ENCODE data around the gene PPFIA2.

PPFIA2 gene

GRCh38 chr12:81261508-81262207, 497.5 kb downstream of the PPFIA2 start:
- Histone ChIP-seq H3K27ac (ENCODE audit: insufficient read depth in 1 of 2, low read depth in 1 of 2, low read length in 2 of 2, poor library complexity in 1 of 2, severe bottlenecking in 2 of 2) (no peak overlapping the region), H3K4me1 (ENCODE audit: control extremely low read depth in 1 of 4, control insufficient read depth in 4 of 4, insufficient read depth in 4 of 4, low read length in 3 of 4) (no peaks in the 10 kb centered on the region), H3K27me3 (replicated peaks in 2 of 5; ENCODE audit: control insufficient read depth in 4 of 5, insufficient read depth in 5 of 5, low read length in 4 of 5) (no peaks in the 10 kb centered on the region), H3K4me3 (ENCODE audit: control insufficient read depth in 1 of 7, extremely low read depth in 1 of 7, insufficient read depth in 4 of 7, low read depth in 2 of 7, low read length in 6 of 7) (no peak overlapping the region), H3K36me3 (ENCODE audit: control insufficient read depth in 4 of 4, insufficient read depth in 4 of 4, low read length in 3 of 4) (no peaks in the 10 kb centered on the region), H3K9me3 (ENCODE audit: control extremely low read depth in 1 of 5, control insufficient read depth in 4 of 5, insufficient read depth in 2 of 5, low read depth in 1 of 5, low read length in 4 of 5) (no peaks in the 10 kb centered on the region)
- ChIA-PET CTCF (no interaction called here), POLR2A (no interaction called here)
- DNase-seq, result no peak
- WGBS (ENCODE audit: insufficient coverage), result 100% methylated on average over 1 of the region's 4 CpGs

- Histone ChIP-seq H3K27ac (ENCODE audit: insufficient read depth in 1 of 2, low read depth in 1 of 2, low read length in 2 of 2, poor library complexity in 1 of 2, severe bottlenecking in 2 of 2) (no peak overlapping the region), H3K36me3 (ENCODE audit: control insufficient read depth in 4 of 4, insufficient read depth in 4 of 4, low read length in 3 of 4) (no peaks in the 10 kb centered on the region), H3K27me3 (replicated peaks in 2 of 5; ENCODE audit: control insufficient read depth in 4 of 5, insufficient read depth in 5 of 5, low read length in 4 of 5) (no peaks in the 10 kb centered on the region), H3K4me3 (ENCODE audit: control insufficient read depth in 1 of 7, extremely low read depth in 1 of 7, insufficient read depth in 4 of 7, low read depth in 2 of 7, low read length in 6 of 7) (no peak overlapping the region), H3K9me3 (ENCODE audit: control extremely low read depth in 1 of 5, control insufficient read depth in 4 of 5, insufficient read depth in 2 of 5, low read depth in 1 of 5, low read length in 4 of 5) (no peaks in the 10 kb centered on the region), H3K4me1 (ENCODE audit: control extremely low read depth in 1 of 4, control insufficient read depth in 4 of 4, insufficient read depth in 4 of 4, low read length in 3 of 4) (no peaks in the 10 kb centered on the region)
- no peak for DNase-seq
- CTCF ChIA-PET, result no interaction called here
- WGBS (ENCODE audit: insufficient coverage), result 93% methylated on average over 3 of the region's 4 CpGs
- POLR2A ChIA-PET, result no interaction called here
Observed at GRCh38 chr12:81259360-81259759, 499.8 kb downstream of the PPFIA2 start.

GRCh38 chr12:81257947-81258551, 501.1 kb downstream of the PPFIA2 start:
- Histone ChIP-seq H3K4me3 (ENCODE audit: control insufficient read depth in 1 of 7, extremely low read depth in 1 of 7, insufficient read depth in 4 of 7, low read depth in 2 of 7, low read length in 6 of 7) (no peak overlapping the region), H3K4me1 (ENCODE audit: control extremely low read depth in 1 of 4, control insufficient read depth in 4 of 4, insufficient read depth in 4 of 4, low read length in 3 of 4) (no peaks in the 10 kb centered on the region), H3K36me3 (ENCODE audit: control insufficient read depth in 4 of 4, insufficient read depth in 4 of 4, low read length in 3 of 4) (no peaks in the 10 kb centered on the region), H3K9me3 (ENCODE audit: control extremely low read depth in 1 of 5, control insufficient read depth in 4 of 5, insufficient read depth in 2 of 5, low read depth in 1 of 5, low read length in 4 of 5) (no peaks in the 10 kb centered on the region), H3K27me3 (replicated peaks in 2 of 5; ENCODE audit: control insufficient read depth in 4 of 5, insufficient read depth in 5 of 5, low read length in 4 of 5) (no peaks in the 10 kb centered on the region), H3K27ac (ENCODE audit: insufficient read depth in 1 of 2, low read depth in 1 of 2, low read length in 2 of 2, poor library complexity in 1 of 2, severe bottlenecking in 2 of 2) (no peak overlapping the region)
- ChIA-PET CTCF (interaction anchor here (1.1 to 1.3 kb wide), 2 partner anchors 9 to 845 kb away, joined by 3 read pairs; no protein-coding TSS in a partner anchor), POLR2A (no interaction called here)
- peak; percentile 6 to 38 (median 37) for DNase-seq
- WGBS (ENCODE audit: insufficient coverage), result no CpG with 5 or more reads among the region's 4 CpGs

DNA sequence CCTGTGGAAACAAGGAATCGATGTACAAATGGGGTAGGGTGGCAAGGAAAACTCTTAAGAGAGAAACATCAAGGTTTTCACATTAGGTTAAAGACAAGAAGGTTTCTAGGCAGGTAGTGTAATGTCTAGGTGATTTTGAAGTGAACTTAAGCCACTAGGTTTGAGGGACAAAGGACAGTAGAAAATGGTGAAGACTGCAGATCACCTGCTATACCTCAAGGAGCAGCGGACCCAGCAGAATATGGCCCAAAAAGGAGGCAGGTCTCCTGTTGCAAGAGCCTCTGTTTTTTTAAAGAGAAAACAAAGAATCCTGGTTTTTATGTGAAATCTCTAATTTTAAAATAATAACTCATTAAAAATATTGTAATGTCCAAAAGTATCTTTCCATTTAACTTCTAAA, 503.2 kb downstream of the PPFIA2 start:
- ChIA-PET POLR2A (no interaction called here), CTCF (no interaction called here)

DNA sequence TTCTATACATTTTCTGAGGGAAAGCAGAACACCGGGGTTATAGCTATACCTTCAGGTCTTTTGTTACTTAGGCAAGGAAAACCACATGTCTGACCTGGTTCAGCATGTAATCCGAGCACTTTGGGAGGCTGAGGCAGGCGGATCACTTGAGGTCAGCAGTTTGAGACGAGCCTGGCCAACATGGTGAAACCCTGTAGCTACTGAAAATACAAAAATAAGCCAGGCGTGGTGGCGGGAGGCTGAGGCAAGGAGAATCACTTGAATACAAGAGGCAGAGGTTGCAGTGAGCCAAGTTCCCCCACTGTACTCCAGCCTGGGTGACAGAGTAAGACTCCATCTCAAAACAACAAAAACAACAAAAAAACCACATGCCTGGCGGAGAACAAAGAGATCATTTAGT, 503.7 kb downstream of the PPFIA2 start:
- Histone ChIP-seq H3K27me3 (replicated peaks in 2 of 5; ENCODE audit: control insufficient read depth in 4 of 5, insufficient read depth in 5 of 5, low read length in 4 of 5) (no peaks in the 10 kb centered on the region), H3K4me1 (ENCODE audit: control extremely low read depth in 1 of 4, control insufficient read depth in 4 of 4, insufficient read depth in 4 of 4, low read length in 3 of 4) (no peaks in the 10 kb centered on the region), H3K4me3 (ENCODE audit: control insufficient read depth in 1 of 7, extremely low read depth in 1 of 7, insufficient read depth in 4 of 7, low read depth in 2 of 7, low read length in 6 of 7) (no peak overlapping the region), H3K27ac (ENCODE audit: insufficient read depth in 1 of 2, low read depth in 1 of 2, low read length in 2 of 2, poor library complexity in 1 of 2, severe bottlenecking in 2 of 2) (no peak overlapping the region), H3K9me3 (ENCODE audit: control extremely low read depth in 1 of 5, control insufficient read depth in 4 of 5, insufficient read depth in 2 of 5, low read depth in 1 of 5, low read length in 4 of 5) (no peaks in the 10 kb centered on the region), H3K36me3 (ENCODE audit: control insufficient read depth in 4 of 4, insufficient read depth in 4 of 4, low read length in 3 of 4) (no peaks in the 10 kb centered on the region)
- 88% methylated on average over 7 of the region's 7 CpGs for WGBS (ENCODE audit: insufficient coverage)
- CTCF ChIA-PET, result no interaction called here
- no peak for DNase-seq
- POLR2A ChIA-PET, result no interaction called here

More for the DNA sequence above, 503.2 kb downstream of the PPFIA2 start:
- DNase-seq, result no peak
- Histone ChIP-seq H3K4me1 (ENCODE audit: control extremely low read depth in 1 of 4, control insufficient read depth in 4 of 4, insufficient read depth in 4 of 4, low read length in 3 of 4) (no peaks in the 10 kb centered on the region), H3K36me3 (ENCODE audit: control insufficient read depth in 4 of 4, insufficient read depth in 4 of 4, low read length in 3 of 4) (no peaks in the 10 kb centered on the region), H3K9me3 (ENCODE audit: control extremely low read depth in 1 of 5, control insufficient read depth in 4 of 5, insufficient read depth in 2 of 5, low read depth in 1 of 5, low read length in 4 of 5) (no peaks in the 10 kb centered on the region), H3K27me3 (replicated peaks in 2 of 5; ENCODE audit: control insufficient read depth in 4 of 5, insufficient read depth in 5 of 5, low read length in 4 of 5) (no peaks in the 10 kb centered on the region), H3K4me3 (ENCODE audit: control insufficient read depth in 1 of 7, extremely low read depth in 1 of 7, insufficient read depth in 4 of 7, low read depth in 2 of 7, low read length in 6 of 7) (no peak overlapping the region), H3K27ac (ENCODE audit: insufficient read depth in 1 of 2, low read depth in 1 of 2, low read length in 2 of 2, poor library complexity in 1 of 2, severe bottlenecking in 2 of 2) (no peak overlapping the region)
- 100% methylated on average over 2 of the region's 2 CpGs for WGBS (ENCODE audit: insufficient coverage)

GRCh38 chr12:81253360-81253759, 505.8 kb downstream of the PPFIA2 start:
- ChIA-PET POLR2A (no interaction called here), CTCF (no interaction called here)
- Histone ChIP-seq H3K9me3 (ENCODE audit: control extremely low read depth in 1 of 5, control insufficient read depth in 4 of 5, insufficient read depth in 2 of 5, low read depth in 1 of 5, low read length in 4 of 5) (no peaks in the 10 kb centered on the region), H3K27ac (ENCODE audit: insufficient read depth in 1 of 2, low read depth in 1 of 2, low read length in 2 of 2, poor library complexity in 1 of 2, severe bottlenecking in 2 of 2) (no peak overlapping the region), H3K4me1 (ENCODE audit: control extremely low read depth in 1 of 4, control insufficient read depth in 4 of 4, insufficient read depth in 4 of 4, low read length in 3 of 4) (no peaks in the 10 kb centered on the region), H3K27me3 (replicated peaks in 2 of 5; ENCODE audit: control insufficient read depth in 4 of 5, insufficient read depth in 5 of 5, low read length in 4 of 5) (no peaks in the 10 kb centered on the region), H3K36me3 (ENCODE audit: control insufficient read depth in 4 of 4, insufficient read depth in 4 of 4, low read length in 3 of 4) (no peaks in the 10 kb centered on the region), H3K4me3 (ENCODE audit: control insufficient read depth in 1 of 7, extremely low read depth in 1 of 7, insufficient read depth in 4 of 7, low read depth in 2 of 7, low read length in 6 of 7) (no peak overlapping the region)
- DNase-seq, result no peak
- 87% methylated on average over 2 of the region's 3 CpGs for WGBS (ENCODE audit: insufficient coverage)

DNA sequence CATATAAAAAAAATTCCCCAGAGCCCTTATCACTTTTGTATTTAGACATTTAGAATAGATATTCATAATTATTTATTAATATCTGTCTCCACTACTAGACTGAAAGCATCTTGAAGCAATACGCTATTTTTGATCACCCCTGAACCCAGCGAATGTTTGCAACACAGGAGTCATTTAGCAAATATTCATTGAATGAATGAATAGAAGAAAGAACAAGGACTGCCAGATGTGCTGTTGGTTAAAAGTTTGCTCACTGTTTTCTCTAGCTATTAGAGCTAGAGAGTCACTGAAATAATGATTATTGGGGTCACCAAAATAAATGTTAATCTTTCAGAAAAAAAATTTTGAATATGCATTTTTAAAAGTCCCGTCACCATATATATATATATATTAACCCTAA, 506.9 kb downstream of the PPFIA2 start:
- 100% methylated on average over 2 of the region's 3 CpGs for WGBS (ENCODE audit: insufficient coverage)
- no peak overlapping the region for H3K4me3 ChIP-seq (ENCODE audit: control insufficient read depth in 1 of 7, extremely low read depth in 1 of 7, insufficient read depth in 4 of 7, low read depth in 2 of 7, low read length in 6 of 7)
- DNase-seq, result no peak
- CTCF ChIA-PET, result no interaction called here
- no peaks in the 10 kb centered on the region for H3K9me3 ChIP-seq (ENCODE audit: control extremely low read depth in 1 of 5, control insufficient read depth in 4 of 5, insufficient read depth in 2 of 5, low read depth in 1 of 5, low read length in 4 of 5)
- no peaks in the 10 kb centered on the region for H3K27me3 ChIP-seq (replicated peaks in 2 of 5; ENCODE audit: control insufficient read depth in 4 of 5, insufficient read depth in 5 of 5, low read length in 4 of 5)
- H3K36me3 ChIP-seq (ENCODE audit: control insufficient read depth in 4 of 4, insufficient read depth in 4 of 4, low read length in 3 of 4), result no peaks in the 10 kb centered on the region
- POLR2A ChIA-PET, result no interaction called here
- no peaks in the 10 kb centered on the region for H3K4me1 ChIP-seq (ENCODE audit: control extremely low read depth in 1 of 4, control insufficient read depth in 4 of 4, insufficient read depth in 4 of 4, low read length in 3 of 4)
- no peak overlapping the region for H3K27ac ChIP-seq (ENCODE audit: insufficient read depth in 1 of 2, low read depth in 1 of 2, low read length in 2 of 2, poor library complexity in 1 of 2, severe bottlenecking in 2 of 2)
